GM23338 (cell line): ENCODE results near the gene CD53.

ENCODE experiments used
- POLR2AphosphoS5 ChIP-seq: IDR thresholded peaks from 2 replicates; pipeline ENCODE4 v1.6.1; 2016; ENCODE audit warnings: antibody characterized with exemption, low read depth
- TF ChIP-seq, protein P1 (sequence below), 2 experiments: fragments of 200-600 bp in 1 of 2; sonication (generic) in 1 of 2; conservative IDR thresholded peaks; 2 replicates each; pipeline versions ENCODE4 v1.5.1 to v1.6.1; 2016 to 2017; ENCODE audit warnings: antibody characterized with exemption in 2 of 2, low read depth in 2 of 2, mild to moderate bottlenecking in 2 of 2, moderate library complexity in 1 of 2
- TF ChIP-seq, protein P2 (sequence below): IDR thresholded peaks from 2 replicates; pipeline ENCODE4 v1.6.1; 2016; ENCODE audit warnings: antibody characterized with exemption
- TF ChIP-seq, protein P3 (sequence below): IDR thresholded peaks from one replicate; pipeline ENCODE4 v1.6.1; 2018; ENCODE audit warnings: antibody characterized with exemption; ENCODE audit not compliant: unreplicated experiment

DNA sequence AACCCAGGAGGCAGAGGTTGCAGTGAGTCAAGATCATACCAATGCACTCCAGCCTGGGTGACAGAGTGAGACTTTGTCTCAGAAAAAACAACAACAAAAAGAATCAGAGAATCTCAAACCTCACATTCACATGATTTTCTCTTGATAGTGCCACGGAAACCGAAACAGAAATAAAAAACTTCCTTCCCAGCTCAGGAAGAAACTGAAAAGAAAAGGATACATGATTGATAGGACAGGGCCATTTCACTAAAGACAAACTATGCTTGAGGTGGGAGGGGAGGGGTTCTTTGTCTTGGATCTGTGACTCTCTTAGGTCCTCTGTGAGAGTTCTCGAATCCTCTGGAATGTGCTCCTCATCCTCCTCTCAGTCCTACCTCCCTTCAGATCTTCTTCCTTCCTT is 19.8 kb upstream of the CD53 start:
- TF ChIP-seq, protein P1, sequence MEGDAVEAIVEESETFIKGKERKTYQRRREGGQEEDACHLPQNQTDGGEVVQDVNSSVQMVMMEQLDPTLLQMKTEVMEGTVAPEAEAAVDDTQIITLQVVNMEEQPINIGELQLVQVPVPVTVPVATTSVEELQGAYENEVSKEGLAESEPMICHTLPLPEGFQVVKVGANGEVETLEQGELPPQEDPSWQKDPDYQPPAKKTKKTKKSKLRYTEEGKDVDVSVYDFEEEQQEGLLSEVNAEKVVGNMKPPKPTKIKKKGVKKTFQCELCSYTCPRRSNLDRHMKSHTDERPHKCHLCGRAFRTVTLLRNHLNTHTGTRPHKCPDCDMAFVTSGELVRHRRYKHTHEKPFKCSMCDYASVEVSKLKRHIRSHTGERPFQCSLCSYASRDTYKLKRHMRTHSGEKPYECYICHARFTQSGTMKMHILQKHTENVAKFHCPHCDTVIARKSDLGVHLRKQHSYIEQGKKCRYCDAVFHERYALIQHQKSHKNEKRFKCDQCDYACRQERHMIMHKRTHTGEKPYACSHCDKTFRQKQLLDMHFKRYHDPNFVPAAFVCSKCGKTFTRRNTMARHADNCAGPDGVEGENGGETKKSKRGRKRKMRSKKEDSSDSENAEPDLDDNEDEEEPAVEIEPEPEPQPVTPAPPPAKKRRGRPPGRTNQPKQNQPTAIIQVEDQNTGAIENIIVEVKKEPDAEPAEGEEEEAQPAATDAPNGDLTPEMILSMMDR (conservative IDR thresholded peaks at IDR 0.05; ENCODE audit: low read depth in 2 of 2), result no peak
- TF ChIP-seq, protein P2, sequence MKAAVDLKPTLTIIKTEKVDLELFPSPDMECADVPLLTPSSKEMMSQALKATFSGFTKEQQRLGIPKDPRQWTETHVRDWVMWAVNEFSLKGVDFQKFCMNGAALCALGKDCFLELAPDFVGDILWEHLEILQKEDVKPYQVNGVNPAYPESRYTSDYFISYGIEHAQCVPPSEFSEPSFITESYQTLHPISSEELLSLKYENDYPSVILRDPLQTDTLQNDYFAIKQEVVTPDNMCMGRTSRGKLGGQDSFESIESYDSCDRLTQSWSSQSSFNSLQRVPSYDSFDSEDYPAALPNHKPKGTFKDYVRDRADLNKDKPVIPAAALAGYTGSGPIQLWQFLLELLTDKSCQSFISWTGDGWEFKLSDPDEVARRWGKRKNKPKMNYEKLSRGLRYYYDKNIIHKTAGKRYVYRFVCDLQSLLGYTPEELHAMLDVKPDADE, result no peak
- TF ChIP-seq, protein P3, sequence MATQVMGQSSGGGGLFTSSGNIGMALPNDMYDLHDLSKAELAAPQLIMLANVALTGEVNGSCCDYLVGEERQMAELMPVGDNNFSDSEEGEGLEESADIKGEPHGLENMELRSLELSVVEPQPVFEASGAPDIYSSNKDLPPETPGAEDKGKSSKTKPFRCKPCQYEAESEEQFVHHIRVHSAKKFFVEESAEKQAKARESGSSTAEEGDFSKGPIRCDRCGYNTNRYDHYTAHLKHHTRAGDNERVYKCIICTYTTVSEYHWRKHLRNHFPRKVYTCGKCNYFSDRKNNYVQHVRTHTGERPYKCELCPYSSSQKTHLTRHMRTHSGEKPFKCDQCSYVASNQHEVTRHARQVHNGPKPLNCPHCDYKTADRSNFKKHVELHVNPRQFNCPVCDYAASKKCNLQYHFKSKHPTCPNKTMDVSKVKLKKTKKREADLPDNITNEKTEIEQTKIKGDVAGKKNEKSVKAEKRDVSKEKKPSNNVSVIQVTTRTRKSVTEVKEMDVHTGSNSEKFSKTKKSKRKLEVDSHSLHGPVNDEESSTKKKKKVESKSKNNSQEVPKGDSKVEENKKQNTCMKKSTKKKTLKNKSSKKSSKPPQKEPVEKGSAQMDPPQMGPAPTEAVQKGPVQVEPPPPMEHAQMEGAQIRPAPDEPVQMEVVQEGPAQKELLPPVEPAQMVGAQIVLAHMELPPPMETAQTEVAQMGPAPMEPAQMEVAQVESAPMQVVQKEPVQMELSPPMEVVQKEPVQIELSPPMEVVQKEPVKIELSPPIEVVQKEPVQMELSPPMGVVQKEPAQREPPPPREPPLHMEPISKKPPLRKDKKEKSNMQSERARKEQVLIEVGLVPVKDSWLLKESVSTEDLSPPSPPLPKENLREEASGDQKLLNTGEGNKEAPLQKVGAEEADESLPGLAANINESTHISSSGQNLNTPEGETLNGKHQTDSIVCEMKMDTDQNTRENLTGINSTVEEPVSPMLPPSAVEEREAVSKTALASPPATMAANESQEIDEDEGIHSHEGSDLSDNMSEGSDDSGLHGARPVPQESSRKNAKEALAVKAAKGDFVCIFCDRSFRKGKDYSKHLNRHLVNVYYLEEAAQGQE, result no peak
- no peak for TF ChIP-seq POLR2AphosphoS5
